Measurements from ENCODE around the gene FGD1. TPM values are rescaled to one million over a fixed set of nuclear protein-coding genes. Genes with fewer than 3 reads are reported as not detected.

FGD1 gene
- total RNA-seq, 2 experiments from 2014 or later = 0.08 to 0.16 TPM

- H3K4me1 ChIP-seq (ENCODE audit: insufficient read depth, low read length, poor library complexity, severe bottlenecking) = peaks cover 2% of the 10 kb centered on the region
- H3K9me3 ChIP-seq (ENCODE audit: low read length) = no peaks in the 10 kb centered on the region
- no peaks in the 10 kb centered on the region for H3K9me2 ChIP-seq (ENCODE audit: insufficient read depth, low read length)
- H3K4me3 ChIP-seq (ENCODE audit: low read depth, low read length, poor library complexity, severe bottlenecking) = no peak overlapping the region
- no TSS peak for BruUV-seq (replicated peaks)
- CTCF ChIA-PET (ENCODE audit: unreplicated experiment) = no interaction called here
- TF ChIP-seq CTCF (conservative IDR thresholded peaks at IDR 0.05; ENCODE audit: low read length) = peak; percentile 39; the same call in 1 of the 2 replicates
- TF ChIP-seq EZH2phosphoT487 (IDR thresholded peaks at IDR 0.05; ENCODE audit: borderline replicate concordance, low read depth, low read length) = no peak
- POLR2A ChIA-PET = no interaction called here
- no peak overlapping the region for H3K4me2 ChIP-seq (ENCODE audit: low read length)
- H4K20me1 ChIP-seq (ENCODE audit: insufficient read depth, low read length) = no peaks in the 10 kb centered on the region
- peaks cover 4% of the 10 kb centered on the region for H3K79me2 ChIP-seq (ENCODE audit: insufficient read depth, low read depth, low read length)
- intact Hi-C loops (cut with micrococcal nuclease; ENCODE audit: unreplicated experiment) = no loop called here
- H2AFZ ChIP-seq (ENCODE audit: low read length) = no peak overlapping the region
- H3K36me3 ChIP-seq (ENCODE audit: insufficient read depth, low read length) = peaks cover 29% of the 10 kb centered on the region
- no peak overlapping the region for H3K27ac ChIP-seq (ENCODE audit: low read depth, low read length, poor library complexity, severe bottlenecking)
- no peak for DNase-seq (ENCODE audit: low spot score)
Observed at GRCh38 chrX:54447461-54447860, 48.6 kb downstream of the FGD1 start.

DNA sequence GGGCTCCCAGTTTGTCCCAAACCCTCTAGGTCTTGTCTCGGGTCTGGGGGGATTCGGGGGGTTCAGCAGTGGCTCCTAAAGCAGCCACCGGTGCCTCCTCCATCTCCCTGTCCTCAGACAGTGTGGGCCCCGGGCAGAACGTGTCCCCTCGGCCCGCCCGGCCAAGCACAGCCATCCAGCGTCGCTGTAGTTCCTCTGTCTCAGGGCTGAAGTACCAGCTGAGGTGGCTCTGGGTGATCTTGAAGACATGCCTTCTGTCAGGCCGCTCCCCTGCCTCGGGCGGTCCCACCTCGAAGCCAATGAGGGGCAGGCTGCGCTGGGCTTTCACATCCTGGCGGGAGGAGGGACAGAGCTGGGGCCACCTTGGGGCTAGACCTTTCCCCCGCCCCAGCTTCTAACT, 50.0 kb downstream of the FGD1 start:
- peaks cover 15% of the 10 kb centered on the region for H3K4me1 ChIP-seq (ENCODE audit: insufficient read depth, low read length, poor library complexity, severe bottlenecking)
- no peak overlapping the region for H3K4me2 ChIP-seq (ENCODE audit: low read length)
- peaks cover 29% of the 10 kb centered on the region for H3K36me3 ChIP-seq (ENCODE audit: insufficient read depth, low read length)
- H4K20me1 ChIP-seq (ENCODE audit: insufficient read depth, low read length) = peaks cover 6% of the 10 kb centered on the region; the same call in 1 of the 2 replicates
- DNase-seq (ENCODE audit: low spot score) = no peak
- CTCF ChIA-PET (ENCODE audit: unreplicated experiment) = no interaction called here
- H3K27ac ChIP-seq (ENCODE audit: low read depth, low read length, poor library complexity, severe bottlenecking) = no peak overlapping the region
- intact Hi-C loops (cut with micrococcal nuclease; ENCODE audit: unreplicated experiment) = no loop called here
- peaks cover 18% of the 10 kb centered on the region for H3K79me2 ChIP-seq (ENCODE audit: insufficient read depth, low read depth, low read length)
- POLR2A ChIA-PET = no interaction called here
- no peaks in the 10 kb centered on the region for H3K9me2 ChIP-seq (ENCODE audit: insufficient read depth, low read length)
- H3K9me3 ChIP-seq (ENCODE audit: low read length) = no peaks in the 10 kb centered on the region
- no peak overlapping the region for H3K4me3 ChIP-seq (ENCODE audit: low read depth, low read length, poor library complexity, severe bottlenecking)
- no peak overlapping the region for H2AFZ ChIP-seq (ENCODE audit: low read length)
- TF ChIP-seq EZH2phosphoT487 (IDR thresholded peaks at IDR 0.05; ENCODE audit: borderline replicate concordance, low read depth, low read length) (no peak), CTCF (conservative IDR thresholded peaks at IDR 0.05; ENCODE audit: low read length) (no peak)
- no TSS peak for BruUV-seq (replicated peaks)

DNA sequence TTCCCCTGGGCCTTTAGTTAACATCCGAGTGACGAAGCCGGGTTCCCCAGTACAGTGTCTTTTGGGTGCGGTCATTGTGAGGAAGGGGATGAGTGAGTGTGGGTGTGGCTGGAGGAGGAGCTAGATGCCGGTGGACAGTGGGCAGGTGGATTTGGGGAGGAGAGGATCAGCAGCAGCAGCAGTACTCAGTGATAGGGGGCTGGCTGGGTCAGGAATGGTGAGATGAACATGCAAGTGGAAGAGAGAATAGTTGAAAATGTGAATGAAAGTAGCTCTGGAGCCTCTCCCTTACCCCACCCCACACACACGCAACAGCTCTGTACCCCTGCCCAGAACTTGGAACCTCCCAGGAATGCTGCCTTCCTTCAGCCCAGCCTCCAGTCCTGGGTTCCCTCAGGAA, 51.3 kb downstream of the FGD1 start:
- Histone ChIP-seq H3K36me3 (ENCODE audit: insufficient read depth, low read length) (peaks cover 29% of the 10 kb centered on the region), H3K4me2 (ENCODE audit: low read length) (no peak overlapping the region), H2AFZ (ENCODE audit: low read length) (no peak overlapping the region), H3K9me2 (ENCODE audit: insufficient read depth, low read length) (no peaks in the 10 kb centered on the region), H3K27ac (ENCODE audit: low read depth, low read length, poor library complexity, severe bottlenecking) (no peak overlapping the region), H3K4me3 (ENCODE audit: low read depth, low read length, poor library complexity, severe bottlenecking) (no peak overlapping the region), H3K4me1 (ENCODE audit: insufficient read depth, low read length, poor library complexity, severe bottlenecking) (peaks cover 15% of the 10 kb centered on the region), H4K20me1 (ENCODE audit: insufficient read depth, low read length) (peaks cover 8% of the 10 kb centered on the region; the same call in 1 of the 2 replicates), H3K9me3 (ENCODE audit: low read length) (no peaks in the 10 kb centered on the region), H3K79me2 (ENCODE audit: insufficient read depth, low read depth, low read length) (peaks cover 29% of the 10 kb centered on the region)
- no peak for DNase-seq (ENCODE audit: low spot score)
- intact Hi-C loops (cut with micrococcal nuclease; ENCODE audit: unreplicated experiment) = no loop called here
- TSS peak; percentile 74 for BruUV-seq (replicated peaks)
- TF ChIP-seq CTCF (conservative IDR thresholded peaks at IDR 0.05; ENCODE audit: low read length) = no peak
- TF ChIP-seq EZH2phosphoT487 (IDR thresholded peaks at IDR 0.05; ENCODE audit: borderline replicate concordance, low read depth, low read length) = no peak
- ChIA-PET CTCF (ENCODE audit: unreplicated experiment) (no interaction called here), POLR2A (no interaction called here)
